ENCODE results near the gene FAM3B.

GRCh38 chr21:41393876-41394465 lies 77.4 kb downstream of the FAM3B start:
- no peak for TF ChIP-seq HDGF (IDR thresholded peaks at IDR 0.05; ENCODE audit: borderline replicate concordance)
- no peak for TF ChIP-seq SP1 (IDR thresholded peaks at IDR 0.05)
- TF ChIP-seq TARDBP (IDR thresholded peaks at IDR 0.05) = no peak
- TF ChIP-seq FOXK2 (IDR thresholded peaks at IDR 0.05) = no peak
- TF ChIP-seq ELF4 (IDR thresholded peaks at IDR 0.05) = no peak
- TF ChIP-seq, protein P1, sequence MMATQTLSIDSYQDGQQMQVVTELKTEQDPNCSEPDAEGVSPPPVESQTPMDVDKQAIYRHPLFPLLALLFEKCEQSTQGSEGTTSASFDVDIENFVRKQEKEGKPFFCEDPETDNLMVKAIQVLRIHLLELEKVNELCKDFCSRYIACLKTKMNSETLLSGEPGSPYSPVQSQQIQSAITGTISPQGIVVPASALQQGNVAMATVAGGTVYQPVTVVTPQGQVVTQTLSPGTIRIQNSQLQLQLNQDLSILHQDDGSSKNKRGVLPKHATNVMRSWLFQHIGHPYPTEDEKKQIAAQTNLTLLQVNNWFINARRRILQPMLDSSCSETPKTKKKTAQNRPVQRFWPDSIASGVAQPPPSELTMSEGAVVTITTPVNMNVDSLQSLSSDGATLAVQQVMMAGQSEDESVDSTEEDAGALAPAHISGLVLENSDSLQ (IDR thresholded peaks at IDR 0.05) = no peak
- TF ChIP-seq BHLHE40 (IDR thresholded peaks at IDR 0.05; ENCODE audit: borderline replicate concordance) = no peak
- TF ChIP-seq SUZ12 (IDR thresholded peaks at IDR 0.05) = no peak
- no peak for TF ChIP-seq FOXA1 (IDR thresholded peaks at IDR 0.05)
- no peak for TF ChIP-seq ZNF384 (IDR thresholded peaks at IDR 0.05)
- TF ChIP-seq LEF1 (IDR thresholded peaks at IDR 0.05; ENCODE audit: borderline replicate concordance) = no peak
- no peak for TF ChIP-seq CTBP1 (IDR thresholded peaks at IDR 0.05; ENCODE audit: borderline replicate concordance)

Measured in HEK293T (cell line).